RWPE1 (cell line): Measurements from ENCODE around the gene EGFLAM.

Experiments
- CTCF ChIA-PET: fragments of 350-600 bp; sonication (Branson Sonifier 250); formaldehyde crosslinking; extraction: SDS; loops from one replicate; lab custom pipeline; 2021; lab: Yijun Ruan, JAX
- POLR2A ChIA-PET: fragments of 400-600 bp; formaldehyde crosslinking; extraction: SDS; loops from one replicate; lab custom pipeline; 2020; ENCODE audit warnings: antibody characterized with exemption; ENCODE audit not compliant: low non-redundant PET; lab: Yijun Ruan, JAX
- DNase-seq: peaks from one replicate; pipeline ENCODE4 v3.0.0; 2012; ENCODE audit warnings: low spot score
- H3K27ac ChIP-seq: fragments of 450-650 bp; 2 replicates; pipeline ENCODE4 v1.5.1; 2017
- TF ChIP-seq, protein P1 (sequence below): fragments of 450-650 bp; conservative IDR thresholded peaks from 2 replicates; pipeline ENCODE4 v1.5.1; 2017; ENCODE audit warnings: low read depth, mild to moderate bottlenecking

EGFLAM gene

DNA sequence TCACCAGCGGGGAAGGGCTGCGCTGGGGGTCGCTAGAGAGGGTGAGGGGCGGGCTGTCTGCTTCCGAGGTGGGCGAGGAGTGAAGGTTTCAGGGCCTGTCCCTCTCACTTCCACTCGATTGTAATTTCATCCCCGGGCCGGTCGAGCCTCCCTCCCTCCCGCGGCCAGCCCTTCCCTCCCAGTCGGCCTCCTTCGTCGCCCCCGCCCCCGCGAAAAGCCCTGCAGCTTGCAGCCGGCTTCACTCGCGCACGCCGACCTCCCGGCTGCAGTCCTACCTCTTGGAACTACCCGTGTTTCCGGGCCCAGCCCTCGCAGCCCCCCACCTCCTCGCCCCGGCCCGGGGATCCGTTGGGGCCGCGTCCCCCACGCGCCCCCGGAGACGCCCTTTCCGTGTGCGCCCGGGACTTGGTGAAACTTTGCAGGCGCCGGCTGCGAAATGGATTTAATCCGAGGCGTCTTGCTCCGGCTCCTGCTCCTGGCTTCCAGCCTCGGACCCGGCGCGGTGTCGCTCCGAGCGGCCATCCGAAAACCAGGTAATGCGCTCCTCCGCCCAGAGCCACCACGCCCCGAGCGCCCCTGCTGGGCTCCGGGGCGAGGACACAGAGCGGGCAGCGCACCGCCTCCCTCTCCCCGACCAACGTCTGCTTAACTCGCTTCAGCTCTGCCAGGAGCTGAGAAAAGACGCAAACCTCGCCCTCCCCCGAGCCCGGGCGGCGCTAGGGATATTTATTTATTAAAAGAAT lies at the start of gene EGFLAM:
Gene EGFLAM, plus strand, starts transcription at position 241 of the 743 bp plus-strand sequence. Its CDS starts 196 bp downstream, at position 437.
- H3K27ac ChIP-seq, result no peak within 1 kb of the TSS
- DNase-seq, result peak; percentile 17
- TF ChIP-seq, protein P1, sequence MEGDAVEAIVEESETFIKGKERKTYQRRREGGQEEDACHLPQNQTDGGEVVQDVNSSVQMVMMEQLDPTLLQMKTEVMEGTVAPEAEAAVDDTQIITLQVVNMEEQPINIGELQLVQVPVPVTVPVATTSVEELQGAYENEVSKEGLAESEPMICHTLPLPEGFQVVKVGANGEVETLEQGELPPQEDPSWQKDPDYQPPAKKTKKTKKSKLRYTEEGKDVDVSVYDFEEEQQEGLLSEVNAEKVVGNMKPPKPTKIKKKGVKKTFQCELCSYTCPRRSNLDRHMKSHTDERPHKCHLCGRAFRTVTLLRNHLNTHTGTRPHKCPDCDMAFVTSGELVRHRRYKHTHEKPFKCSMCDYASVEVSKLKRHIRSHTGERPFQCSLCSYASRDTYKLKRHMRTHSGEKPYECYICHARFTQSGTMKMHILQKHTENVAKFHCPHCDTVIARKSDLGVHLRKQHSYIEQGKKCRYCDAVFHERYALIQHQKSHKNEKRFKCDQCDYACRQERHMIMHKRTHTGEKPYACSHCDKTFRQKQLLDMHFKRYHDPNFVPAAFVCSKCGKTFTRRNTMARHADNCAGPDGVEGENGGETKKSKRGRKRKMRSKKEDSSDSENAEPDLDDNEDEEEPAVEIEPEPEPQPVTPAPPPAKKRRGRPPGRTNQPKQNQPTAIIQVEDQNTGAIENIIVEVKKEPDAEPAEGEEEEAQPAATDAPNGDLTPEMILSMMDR, result 0 out of 2 replicates have a peak, but pooled peaks have one; percentile 18
- CTCF ChIA-PET, result interaction anchor here (0.7 kb wide), 1 partner anchor 162 kb away, joined by 3 read pairs; no protein-coding TSS in a partner anchor
- POLR2A ChIA-PET, result no interaction called here

DNA sequence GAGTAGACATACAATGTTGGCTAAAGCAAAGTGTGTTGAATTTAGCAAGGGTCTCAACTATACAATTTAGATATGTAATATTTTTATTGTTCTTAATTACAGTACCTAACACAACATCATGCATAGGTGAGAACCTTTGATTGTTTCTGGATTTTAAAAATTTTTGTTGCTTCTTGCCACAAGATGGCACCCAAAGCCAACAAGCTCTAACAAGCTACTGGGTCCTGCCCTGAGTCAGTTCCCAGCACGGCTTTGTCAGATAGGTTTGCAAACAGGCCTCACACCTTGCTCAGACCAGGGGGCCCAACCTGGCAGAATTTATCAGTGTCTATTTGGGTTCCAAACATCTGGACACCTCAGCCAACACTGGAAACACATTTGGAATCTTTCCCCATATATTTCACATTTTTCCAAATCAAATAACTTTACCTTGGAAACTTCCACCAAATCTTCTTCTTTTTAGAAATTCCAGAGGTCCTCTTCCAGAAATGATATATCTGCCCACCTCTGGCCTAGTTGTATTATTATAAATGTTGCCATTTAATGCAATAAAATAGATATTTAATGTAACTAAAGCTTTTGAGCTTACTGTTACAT lies 49.5 kb upstream of the EGFLAM start:
- POLR2A ChIA-PET, result no interaction called here
- CTCF ChIA-PET, result interaction anchor here (0.5 to 1.1 kb wide), 10 partner anchors 57 to 910 kb away, joined by 3 to 5 read pairs (median 4); no protein-coding TSS in a partner anchor
- TF ChIP-seq, protein P1, result peak; percentile 66
- H3K27ac ChIP-seq, result no peak overlapping the region
- peak; percentile 58 for DNase-seq

DNA sequence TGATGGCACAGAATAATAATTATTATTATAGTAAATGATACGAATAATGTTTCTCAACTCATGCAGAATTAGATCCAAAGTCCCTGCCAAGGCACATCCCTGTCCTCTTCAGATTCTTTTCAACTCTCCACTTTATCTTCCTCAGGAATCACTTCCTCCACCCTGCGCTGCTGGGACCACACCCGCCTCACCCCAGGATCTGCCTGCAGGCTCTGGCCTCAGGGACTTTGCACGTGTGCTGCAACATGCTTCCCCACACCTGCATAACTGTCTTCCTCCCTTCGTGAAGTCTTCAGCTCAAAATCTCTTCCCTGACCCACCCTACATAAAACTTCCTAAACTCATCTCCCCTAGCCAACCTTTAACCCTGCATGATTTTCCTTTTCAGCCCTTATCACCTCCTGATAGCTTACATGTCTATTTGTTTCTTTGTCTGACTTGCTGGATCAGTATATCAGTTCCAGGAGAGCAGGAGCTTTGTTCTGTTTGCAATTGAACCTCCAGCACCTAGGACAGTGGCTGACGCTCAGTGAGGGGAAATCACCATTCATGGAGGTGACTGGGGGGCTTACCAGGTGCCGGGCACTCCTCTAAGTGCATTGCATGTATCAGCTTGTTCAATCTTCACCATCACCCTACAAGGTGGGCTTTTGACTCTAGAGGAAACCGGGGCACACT lies 47.5 kb upstream of the EGFLAM start:
- no peak overlapping the region for H3K27ac ChIP-seq
- no peak for DNase-seq
- CTCF ChIA-PET, result interaction anchor here (0.6 to 0.7 kb wide), 2 partner anchors 210 to 656 kb away, joined by 3 to 6 read pairs; no protein-coding TSS in a partner anchor
- POLR2A ChIA-PET, result no interaction called here
- TF ChIP-seq, protein P1, result no peak

DNA sequence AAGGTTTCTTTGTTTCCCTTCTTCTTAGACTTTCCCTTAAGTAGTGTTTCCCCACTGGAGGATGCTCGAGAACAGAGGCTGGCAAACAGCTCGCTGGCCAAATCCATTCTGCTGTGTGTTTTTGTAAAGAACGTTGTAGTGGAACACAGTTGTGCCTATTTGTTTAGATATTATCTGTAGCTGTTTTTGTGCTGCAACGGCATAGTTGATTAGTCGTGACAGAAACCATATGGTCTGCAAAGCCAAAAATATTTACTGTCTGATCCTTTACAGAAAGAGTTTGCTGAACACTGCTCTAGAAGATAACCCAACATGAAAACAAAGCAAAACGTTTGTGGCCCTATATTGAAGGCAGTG lies 47.0 kb upstream of the EGFLAM start:
- ChIA-PET POLR2A (no interaction called here), CTCF (no interaction called here)
- TF ChIP-seq, protein P1, result no peak
- H3K27ac ChIP-seq, result no peak overlapping the region
- no peak for DNase-seq

GRCh38 chr5:38212307-38212706 lies 46.1 kb upstream of the EGFLAM start:
- TF ChIP-seq, protein P1, result no peak
- no peak overlapping the region for H3K27ac ChIP-seq
- ChIA-PET CTCF (no interaction called here), POLR2A (no interaction called here)
- no peak for DNase-seq

DNA sequence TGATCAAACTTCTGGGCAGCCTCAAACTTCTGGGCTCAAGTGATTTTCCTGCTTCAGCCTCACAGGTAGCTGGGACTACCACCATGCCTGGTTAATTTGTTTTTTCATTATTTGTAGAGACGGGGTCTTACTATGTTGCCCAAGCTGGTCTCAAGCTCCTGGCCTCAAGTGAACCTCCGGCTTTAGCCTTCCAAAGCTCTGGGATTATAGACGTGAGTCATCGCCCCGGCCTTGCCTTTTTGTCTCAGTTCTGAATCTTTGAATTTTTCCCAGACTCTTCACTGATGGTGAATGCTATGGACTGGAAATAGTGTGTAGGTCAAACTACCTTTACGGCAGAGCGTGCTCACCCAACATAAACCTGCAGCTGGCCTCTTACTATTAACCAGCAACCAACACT lies 32.3 kb upstream of the EGFLAM start:
- no peak overlapping the region for H3K27ac ChIP-seq
- CTCF ChIA-PET, result interaction anchor here (0.6 kb wide), 2 partner anchors 24 to 1196 kb away, joined by 3 read pairs; no protein-coding TSS in a partner anchor
- TF ChIP-seq, protein P1, result no peak
- no peak for DNase-seq
- POLR2A ChIA-PET, result no interaction called here
